A673 (cell line): Measurements from ENCODE around the gene ABI3BP. TPM values are rescaled to one million over a fixed set of nuclear protein-coding genes. Genes with fewer than 3 reads are reported as not detected.

Experiments
- BruUV-seq: library from RNA; stranded (reverse); fragments of 400-500 nt; replicated peaks from 2 replicates; lab custom pipeline; 2021; lab: Mats Ljungman, UMichigan
- CTCF ChIA-PET: fragments of 300-600 bp; sonication (Branson Sonifier 250); formaldehyde crosslinking; loops from one replicate; lab custom pipeline; 2022; ENCODE audit warnings: antibody characterized with exemption; lab: Charles Lee
- POLR2A ChIA-PET: fragments of 300-600 bp; sonication (Branson Sonifier 250); formaldehyde crosslinking; loops from one replicate; lab custom pipeline; 2022; ENCODE audit warnings: antibody characterized with exemption; ENCODE audit not compliant: low non-redundant PET; lab: Charles Lee
- DNase-seq: peaks from one replicate; pipeline ENCODE4 v3.0.0-alpha.2; 2015; ENCODE audit warnings: low spot score
- H3K27ac ChIP-seq: fragments of 200-600 bp; sonication (generic); 2 replicates; pipeline ENCODE4 v1.5.1; 2016; ENCODE audit warnings: mixed run types, low read depth, mild to moderate bottlenecking, mixed read lengths, antibody characterized with exemption, low read length; ENCODE audit not compliant: poor library complexity, severe bottlenecking
- H3K27me3 ChIP-seq: fragments of 200-600 bp; sonication (generic); replicated peaks from 2 replicates; pipeline ENCODE4 v1.6.1; 2017; ENCODE audit warnings: mixed run types, low read depth, mild to moderate bottlenecking, mixed read lengths, antibody characterized with exemption, low read length; ENCODE audit not compliant: insufficient read depth, poor library complexity
- H3K36me3 ChIP-seq: fragments of 200-600 bp; sonication (generic); 2 replicates; pipeline ENCODE4 v1.6.1; 2016; ENCODE audit warnings: mixed run types, mild to moderate bottlenecking, mixed read lengths, antibody characterized with exemption, low read length; ENCODE audit not compliant: insufficient read depth, poor library complexity, severe bottlenecking
- H3K4me1 ChIP-seq: fragments of 200-600 bp; sonication (generic); 2 replicates; pipeline ENCODE4 v1.6.1; 2017; ENCODE audit warnings: mixed run types, mild to moderate bottlenecking, mixed read lengths, antibody characterized with exemption, low read length; ENCODE audit not compliant: insufficient read depth, poor library complexity, severe bottlenecking
- H3K4me3 ChIP-seq: fragments of 200-600 bp; sonication (generic); 2 replicates; pipeline ENCODE4 v1.5.1; 2016; ENCODE audit warnings: low read depth, mixed run types, mild to moderate bottlenecking, mixed read lengths, low read length; ENCODE audit not compliant: poor library complexity, severe bottlenecking
- H3K9me3 ChIP-seq: fragments of 200-600 bp; sonication (generic); 2 replicates; pipeline ENCODE4 v1.6.1; 2016; ENCODE audit warnings: mixed run types, low read depth, mild to moderate bottlenecking, mixed read lengths, antibody characterized with exemption, low read length; ENCODE audit not compliant: poor library complexity, severe bottlenecking
- CTCF ChIP-seq: fragments of 300-800, 200-600 bp; sonication (generic); conservative IDR thresholded peaks from 2 replicates; pipeline ENCODE4 v1.5.1; 2017; ENCODE audit warnings: low read depth, mild to moderate bottlenecking, antibody characterized with exemption, low read length, moderate library complexity, mixed read lengths
- EZH2 ChIP-seq: fragments of 200-600 bp; sonication (generic); IDR thresholded peaks from 2 replicates; pipeline ENCODE4 v1.6.1; 2017; ENCODE audit warnings: borderline replicate concordance, low read depth, mild to moderate bottlenecking, mixed read lengths, antibody characterized with exemption, low read length; ENCODE audit not compliant: poor library complexity, severe bottlenecking
- intact Hi-C: fragments of 100-400 bp; cut with micrococcal nuclease; formaldehyde crosslinking; loops from one replicate; pipeline ENCODE4 v1.10.0; 2022; ENCODE audit not compliant: unreplicated experiment
- total RNA-seq: library from RNA; stranded (reverse); gene quantifications from 2 replicates; pipeline ENCODE4 v1.2.3, GENCODE V29; 2021

ABI3BP gene
- total RNA-seq, 1 experiment from 2014 or later, result 5.2 TPM

- POLR2A ChIA-PET, result interaction anchor here (0.6 kb wide), 1 partner anchor 15 kb away, joined by 4 read pairs; no protein-coding TSS in a partner anchor
- intact Hi-C loops, result loop anchor here (5.0 kb wide), 1 partner anchor 124 kb away; no protein-coding TSS in a partner anchor
- no peak for DNase-seq
Measured at GRCh38 chr3:100725935-100726513, 267.2 kb downstream of the ABI3BP start.

GRCh38 chr3:100720426-100720825, 272.8 kb downstream of the ABI3BP start:
- BruUV-seq, result no TSS peak
- POLR2A ChIA-PET, result no interaction called here

More at GRCh38 chr3:100725935-100726513, 267.2 kb downstream of the ABI3BP start:
- no peaks in the 10 kb centered on the region for H3K27me3 ChIP-seq
- H3K9me3 ChIP-seq, result no peaks in the 10 kb centered on the region
- peaks cover 75% of the 10 kb centered on the region for H3K36me3 ChIP-seq
- H3K4me1 ChIP-seq, result no peaks in the 10 kb centered on the region
- H3K27ac ChIP-seq, result no peak overlapping the region
- TF ChIP-seq CTCF, result no peak
- no peak for TF ChIP-seq EZH2
- no peak overlapping the region for H3K4me3 ChIP-seq
- CTCF ChIA-PET, result no interaction called here
- no TSS peak for BruUV-seq

GRCh38 chr3:100719136-100719535, 274.1 kb downstream of the ABI3BP start:
- Histone ChIP-seq H3K9me3 (no peaks in the 10 kb centered on the region), H3K27me3 (no peaks in the 10 kb centered on the region), H3K4me1 (peaks cover 15% of the 10 kb centered on the region), H3K27ac (no peak overlapping the region), H3K4me3 (no peak overlapping the region), H3K36me3 (peaks cover 65% of the 10 kb centered on the region)
- ChIA-PET POLR2A (no interaction called here), CTCF (no interaction called here)
- BruUV-seq, result no TSS peak
- peak; percentile 25 for DNase-seq
- no peak for TF ChIP-seq EZH2
- no peak for TF ChIP-seq CTCF
- intact Hi-C loops, result no loop called here

More at GRCh38 chr3:100720426-100720825, 272.8 kb downstream of the ABI3BP start:
- H3K9me3 ChIP-seq, result no peaks in the 10 kb centered on the region
- H3K27me3 ChIP-seq, result no peaks in the 10 kb centered on the region
- H3K27ac ChIP-seq, result no peak overlapping the region
- peaks cover 15% of the 10 kb centered on the region for H3K4me1 ChIP-seq
- no peak for DNase-seq
- CTCF ChIA-PET, result no interaction called here
- intact Hi-C loops, result no loop called here
- H3K4me3 ChIP-seq, result no peak overlapping the region
- no peak for TF ChIP-seq EZH2
- no peak for TF ChIP-seq CTCF
- peaks cover 60% of the 10 kb centered on the region for H3K36me3 ChIP-seq
